Mucosa of descending colon (tissue), 3 donors: ENCODE data around the gene ANKFY1. TPM values are rescaled to one million over a fixed set of nuclear protein-coding genes. Genes with fewer than 3 reads are reported as not detected.
"Not testable (repeated sequence)": the region's sequence is repeated elsewhere in the genome, so short reads cannot be mapped to it uniquely, and the experiment has no call there.

Experiments used
- ATAC-seq: fragments of 200-7000 bp; cut with Tn5 transposase; one replicate; pipeline ENCODE4 v1.9.1; 2020; ENCODE audit warnings: mild to moderate bottlenecking, moderate library complexity
- DNase-seq, 3 donors: peaks; one replicate each; pipeline ENCODE4 v3.0.0-alpha.2; 2020
- H3K36me3 ChIP-seq: fragments of 200-600 bp; one replicate; pipeline ENCODE4 v1.8.0; 2021; ENCODE audit warnings: low read depth, mild to moderate bottlenecking
- H3K4me1 ChIP-seq: fragments of 200-600 bp; one replicate; pipeline ENCODE4 v1.8.0; 2021; ENCODE audit warnings: low read depth, mild to moderate bottlenecking
- H3K4me3 ChIP-seq: fragments of 200-600 bp; one replicate; pipeline ENCODE4 v1.8.0; 2021; ENCODE audit warnings: mild to moderate bottlenecking
- H3K9me3 ChIP-seq: fragments of 200-600 bp; one replicate; pipeline ENCODE4 v1.8.0; 2021; ENCODE audit warnings: mild to moderate bottlenecking
- intact Hi-C, 2 donors: fragments of 100-400 bp; cut with DNase I in 1 of 2; cut with micrococcal nuclease in 1 of 2; formaldehyde crosslinking; loops; one replicate each; pipeline versions ENCODE4 v1.11.0 to v1.11.1; 2022; cut with DNase I, micrococcal nuclease
- total RNA-seq, 3 donors: library from RNA; stranded (reverse); fragmentation: NEBNext Ultra II Directional in 2 of 3; extraction: Animal tissue kit (Norgen Biotek cat#: 25700) in 2 of 3; gene quantifications; one replicate each; pipeline versions ENCODE4 v1.2.1 to v1.2.4, GENCODE V29; 2021 to 2023
- TF ChIP-seq, protein P1 (sequence below): fragments of 200-600 bp; IDR thresholded peaks from one replicate; pipeline ENCODE4 v1.8.0; 2022; ENCODE audit warnings: antibody characterized with exemption, mild to moderate bottlenecking
- donor health status: DM: no; HTN: no; CAD: no; lungs with moderate emphysema.
- donor health status: DM: no; HTN: no; CAD: no.
- donor health status: DM: no; HTN: yes; CAD: no.

Gene ANKFY1
- total RNA-seq, 3 donors from 2014 or later: 52.0 to 94.3 (median 59.5) TPM

DNA sequence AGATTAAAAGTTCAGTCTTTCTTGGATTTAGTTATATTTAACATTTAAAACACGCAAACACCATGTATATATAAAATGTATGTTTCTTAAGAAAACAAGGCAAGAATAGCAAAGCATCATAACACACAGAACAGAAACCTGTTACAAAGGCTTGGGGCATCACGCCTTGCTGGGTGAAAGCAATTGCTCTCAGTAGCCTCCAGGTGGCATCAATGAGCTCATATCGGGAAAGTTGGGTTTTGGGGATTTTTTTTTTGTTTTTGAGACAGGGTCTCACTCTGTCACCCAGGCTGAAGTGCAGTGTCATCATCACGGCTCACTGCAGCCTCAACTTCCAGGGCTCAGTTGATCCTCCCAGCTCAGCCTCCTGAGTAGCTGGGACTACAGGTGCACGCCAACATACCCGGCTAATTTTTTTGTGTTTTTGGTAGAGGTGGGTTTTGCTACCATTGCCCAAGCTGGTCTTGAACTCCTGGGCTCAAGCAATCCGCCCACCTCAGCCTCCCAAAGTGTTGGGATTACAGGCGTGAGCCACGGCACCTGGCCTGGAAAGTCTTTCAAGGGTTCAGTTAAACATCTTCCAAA lies 63.9 kb downstream of the ANKFY1 start:
- DNase-seq (peak in 1 of 3 donors; percentile 28), ATAC-seq (peak; percentile 67)
- H3K4me3 ChIP-seq: no peak overlapping the region
- H3K9me3 ChIP-seq: no peaks in the 10 kb centered on the region
- TF ChIP-seq, protein P1, sequence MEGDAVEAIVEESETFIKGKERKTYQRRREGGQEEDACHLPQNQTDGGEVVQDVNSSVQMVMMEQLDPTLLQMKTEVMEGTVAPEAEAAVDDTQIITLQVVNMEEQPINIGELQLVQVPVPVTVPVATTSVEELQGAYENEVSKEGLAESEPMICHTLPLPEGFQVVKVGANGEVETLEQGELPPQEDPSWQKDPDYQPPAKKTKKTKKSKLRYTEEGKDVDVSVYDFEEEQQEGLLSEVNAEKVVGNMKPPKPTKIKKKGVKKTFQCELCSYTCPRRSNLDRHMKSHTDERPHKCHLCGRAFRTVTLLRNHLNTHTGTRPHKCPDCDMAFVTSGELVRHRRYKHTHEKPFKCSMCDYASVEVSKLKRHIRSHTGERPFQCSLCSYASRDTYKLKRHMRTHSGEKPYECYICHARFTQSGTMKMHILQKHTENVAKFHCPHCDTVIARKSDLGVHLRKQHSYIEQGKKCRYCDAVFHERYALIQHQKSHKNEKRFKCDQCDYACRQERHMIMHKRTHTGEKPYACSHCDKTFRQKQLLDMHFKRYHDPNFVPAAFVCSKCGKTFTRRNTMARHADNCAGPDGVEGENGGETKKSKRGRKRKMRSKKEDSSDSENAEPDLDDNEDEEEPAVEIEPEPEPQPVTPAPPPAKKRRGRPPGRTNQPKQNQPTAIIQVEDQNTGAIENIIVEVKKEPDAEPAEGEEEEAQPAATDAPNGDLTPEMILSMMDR: peak; percentile 50
- intact Hi-C loops: no loop called here
- H3K36me3 ChIP-seq: no peaks in the 10 kb centered on the region
- no peaks in the 10 kb centered on the region for H3K4me1 ChIP-seq

DNA sequence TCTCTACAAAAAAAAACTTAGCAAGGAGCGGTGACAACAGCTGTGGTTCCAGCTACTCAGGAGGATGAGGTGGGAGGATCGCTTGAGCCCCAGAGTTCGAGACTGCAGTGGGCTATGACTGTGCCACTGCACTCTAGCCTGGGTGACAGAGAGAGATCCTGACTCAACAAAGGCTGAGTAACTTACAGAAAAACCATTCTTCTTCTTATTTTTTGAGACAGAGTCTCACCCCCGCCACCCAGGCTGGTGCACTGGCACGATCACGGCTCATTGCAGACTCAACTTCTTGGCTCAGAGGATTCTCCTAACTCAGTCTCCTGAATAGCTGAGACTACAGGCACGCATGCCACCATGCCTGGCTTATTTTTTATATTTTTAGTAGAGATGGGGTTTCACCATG lies 64.8 kb downstream of the ANKFY1 start:
- H3K4me3 ChIP-seq: no peak overlapping the region
- H3K36me3 ChIP-seq: no peaks in the 10 kb centered on the region
- intact Hi-C loops: no loop called here

DNA sequence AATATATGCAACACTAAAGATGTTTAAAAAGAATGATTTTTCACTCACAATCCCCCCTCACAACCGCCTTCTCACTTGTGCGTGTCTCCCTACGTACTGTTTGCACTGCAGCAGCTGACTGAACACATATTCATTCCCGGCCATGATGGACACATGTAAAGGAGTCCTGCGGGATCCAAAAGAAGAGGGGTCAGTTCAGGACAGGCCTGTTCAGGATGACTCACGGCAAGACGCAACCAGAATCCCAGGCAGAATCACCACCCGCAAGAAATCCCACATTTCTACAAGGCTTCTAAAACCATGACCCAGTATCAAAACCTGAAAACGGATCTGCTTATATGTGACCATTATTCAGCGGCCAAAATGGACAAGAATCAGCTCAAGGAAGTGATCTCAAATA lies 68.5 kb downstream of the ANKFY1 start:
- intact Hi-C loops: no loop called here
- ATAC-seq (no peak), DNase-seq (no peak)
- no peaks in the 10 kb centered on the region for H3K4me1 ChIP-seq
- TF ChIP-seq, protein P1: no peak
- no peak overlapping the region for H3K4me3 ChIP-seq
- H3K9me3 ChIP-seq: no peaks in the 10 kb centered on the region
- H3K36me3 ChIP-seq: no peaks in the 10 kb centered on the region

More for the DNA sequence above, 64.8 kb downstream of the ANKFY1 start:
- TF ChIP-seq, protein P1: no peak
- no peaks in the 10 kb centered on the region for H3K9me3 ChIP-seq
- no peaks in the 10 kb centered on the region for H3K4me1 ChIP-seq
- DNase-seq (no peak), ATAC-seq (no peak)

DNA sequence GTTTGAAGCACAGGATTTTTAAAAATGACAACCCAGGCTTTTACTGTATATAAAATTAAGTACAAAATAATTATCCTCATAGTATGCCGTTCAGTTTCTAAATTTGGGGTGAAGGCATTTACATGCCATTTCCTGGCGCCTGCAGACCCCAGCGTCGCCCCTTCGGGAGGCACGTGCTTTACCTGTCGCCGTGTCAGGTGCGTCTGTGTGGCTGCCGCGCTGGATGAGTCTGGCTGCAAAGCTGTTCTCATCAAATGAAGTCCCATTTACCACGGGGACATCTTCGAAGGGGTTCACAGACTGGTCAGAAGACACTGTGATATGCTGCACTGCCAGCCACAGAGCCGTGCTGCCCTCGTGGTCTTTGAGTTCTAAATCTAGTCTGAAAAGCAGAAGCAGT lies 69.0 kb downstream of the ANKFY1 start:
- no peaks in the 10 kb centered on the region for H3K9me3 ChIP-seq
- no peaks in the 10 kb centered on the region for H3K4me1 ChIP-seq
- no peak for DNase-seq
- no peak overlapping the region for H3K4me3 ChIP-seq
- intact Hi-C loops: no loop called here
- TF ChIP-seq, protein P1: no peak
- ATAC-seq: no peak
- H3K36me3 ChIP-seq: no peaks in the 10 kb centered on the region

DNA sequence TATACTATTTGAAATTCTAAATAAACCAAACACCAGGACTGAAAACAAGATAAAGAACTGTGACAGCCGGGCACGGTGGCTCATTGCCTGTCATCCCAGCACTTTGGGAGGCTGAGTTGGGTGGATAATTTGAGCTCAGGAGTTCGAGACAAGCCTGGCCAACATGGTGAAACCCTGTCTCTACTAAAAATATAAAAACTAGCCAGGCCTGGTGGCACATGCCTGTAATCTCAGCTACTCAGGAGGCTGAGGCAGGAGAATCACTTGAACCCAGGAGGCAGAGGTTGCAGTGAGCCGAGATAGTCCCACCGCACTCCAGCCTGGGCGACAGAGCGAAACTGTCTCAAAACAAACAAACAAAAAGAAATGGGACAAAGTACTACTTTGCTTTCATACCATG lies 73.0 kb downstream of the ANKFY1 start:
- intact Hi-C loops, ATAC-seq, H3K36me3 ChIP-seq: not testable (repeated sequence)

DNA sequence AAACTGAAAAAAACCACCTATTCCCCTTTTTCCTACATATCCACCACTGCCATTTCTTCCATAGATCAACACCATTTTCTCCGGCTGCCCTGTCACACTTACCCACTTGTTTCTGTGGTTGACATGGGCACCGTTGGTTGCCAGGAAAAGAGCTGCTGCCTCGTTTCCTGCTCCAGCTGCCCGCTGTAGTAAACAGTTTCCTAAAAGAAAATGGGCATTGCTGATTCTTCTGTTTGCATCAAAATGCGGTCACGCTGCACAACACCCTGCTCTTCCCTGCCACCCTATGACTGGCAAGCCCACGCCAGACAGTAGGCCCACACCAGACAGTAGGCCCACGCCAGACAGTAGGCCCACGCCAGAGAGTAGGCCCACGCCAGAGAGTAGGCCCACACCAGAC lies 74.5 kb downstream of the ANKFY1 start:
- intact Hi-C loops: no loop called here
- peaks cover 4% of the 10 kb centered on the region for H3K36me3 ChIP-seq
- no peaks in the 10 kb centered on the region for H3K9me3 ChIP-seq
- H3K4me1 ChIP-seq: no peaks in the 10 kb centered on the region
- TF ChIP-seq, protein P1: no peak
- ATAC-seq (no peak), DNase-seq (no peak)
- no peak overlapping the region for H3K4me3 ChIP-seq

More for the DNA sequence above, 73.0 kb downstream of the ANKFY1 start:
- DNase-seq, H3K4me1 ChIP-seq, H3K4me3 ChIP-seq, H3K9me3 ChIP-seq: not testable (repeated sequence)
